GM19238 (cell line): ENCODE data around the gene OSR1.

Experiments used
- DNase-seq: peaks from one replicate; pipeline ENCODE4 v3.0.0; 2011; ENCODE audit warnings: low spot score; ENCODE audit not compliant: insufficient read length

OSR1 gene

GRCh38 chr2:19359021-19359357 lies 566 bp upstream of the OSR1 start:
- DNase-seq, result no peak

- no peak for DNase-seq
These were observed 801 bp downstream of the OSR1 start for GRCh38 chr2:19357402-19358241.

- no peak for DNase-seq
These were observed 1.6 kb downstream of the OSR1 start for GRCh38 chr2:19356545-19357401.

GRCh38 chr2:19355931-19356544 lies 2.4 kb downstream of the OSR1 start:
- no peak for DNase-seq

GRCh38 chr2:19355416-19355821 lies 3.0 kb downstream of the OSR1 start:
- DNase-seq, result no peak

- no peak for DNase-seq
These were observed 3.4 kb downstream of the OSR1 start for GRCh38 chr2:19355014-19355405.

GRCh38 chr2:19353721-19354050 lies 4.7 kb downstream of the OSR1 start:
- DNase-seq, result no peak

- no peak for DNase-seq
These were observed 5.3 kb downstream of the OSR1 start for GRCh38 chr2:19352946-19353720.

- no peak for DNase-seq
These were observed 6.3 kb downstream of the OSR1 start for GRCh38 chr2:19351899-19352697.

- no peak for DNase-seq
These were observed 6.9 kb downstream of the OSR1 start for GRCh38 chr2:19351499-19351898.

- no peak for DNase-seq
These were observed 7.6 kb downstream of the OSR1 start for GRCh38 chr2:19350678-19351401.

- DNase-seq, result no peak
These were observed 8.3 kb downstream of the OSR1 start for GRCh38 chr2:19349911-19350677.

- DNase-seq, result no peak
These were observed 9.7 kb downstream of the OSR1 start for GRCh38 chr2:19348692-19349091.

GRCh38 chr2:19347619-19348562 lies 10.5 kb downstream of the OSR1 start:
- DNase-seq, result peak; percentile 95

GRCh38 chr2:19346983-19347618 lies 11.3 kb downstream of the OSR1 start:
- DNase-seq, result no peak

- DNase-seq, result no peak
These were observed 20.7 kb downstream of the OSR1 start for GRCh38 chr2:19337742-19338141.

GRCh38 chr2:19337202-19337601 lies 21.2 kb downstream of the OSR1 start:
- DNase-seq, result no peak

GRCh38 chr2:19336781-19337180 lies 21.6 kb downstream of the OSR1 start:
- DNase-seq, result no peak
